Activated CD4-positive, alpha-beta memory T cell treated with anti-CD3 and anti-CD28 coated beads, Interleukin-2, amount 10 ng/mL, durations not matched to agents 7 days and 5 days (primary cell): ENCODE data around the gene B9D2. TPM values are rescaled to one million over a fixed set of nuclear protein-coding genes. Genes with fewer than 3 reads are reported as not detected.

Source experiments
- CTCF ChIA-PET: fragments of 350-600 bp; sonication (Branson Sonifier 250); formaldehyde crosslinking; loops from one replicate; lab custom pipeline; 2021; ENCODE audit warnings: antibody characterized with exemption, inconsistent platforms; lab: Charles Lee
- POLR2A ChIA-PET: fragments of 350-600 bp; sonication (Branson Sonifier 250); formaldehyde crosslinking; loops from one replicate; lab custom pipeline; 2021; ENCODE audit warnings: antibody characterized with exemption; lab: Charles Lee
- DNase-seq: peaks from one replicate; pipeline ENCODE4 v3.0.0-alpha.2; 2020
- H3K27ac Mint-ChIP-seq: one replicate; pipeline ENCODE4 v1.8.0; 2021; ENCODE audit warnings: mild to moderate bottlenecking, mixed read lengths
- H3K27me3 Mint-ChIP-seq: one replicate; pipeline ENCODE4 v1.8.0; 2021; ENCODE audit warnings: mixed read lengths
- H3K36me3 Mint-ChIP-seq: one replicate; pipeline ENCODE4 v1.8.0; 2021; ENCODE audit warnings: low read depth, mixed read lengths
- H3K4me1 Mint-ChIP-seq: one replicate; pipeline ENCODE4 v1.8.0; 2021; ENCODE audit warnings: mixed read lengths
- H3K4me3 Mint-ChIP-seq: one replicate; pipeline ENCODE4 v1.8.0; 2021; ENCODE audit warnings: mild to moderate bottlenecking, mixed read lengths
- H3K9me3 Mint-ChIP-seq: one replicate; pipeline ENCODE4 v1.8.0; 2021; ENCODE audit warnings: mixed read lengths
- total RNA-seq, 2 experiments: library from RNA; stranded (reverse); gene quantifications; one replicate each; pipeline ENCODE4 v1.2.3, GENCODE V29; 2021

Gene B9D2
- total RNA-seq, 2 experiments from 2014 or later: 10.8 to 11.2 TPM

DNA sequence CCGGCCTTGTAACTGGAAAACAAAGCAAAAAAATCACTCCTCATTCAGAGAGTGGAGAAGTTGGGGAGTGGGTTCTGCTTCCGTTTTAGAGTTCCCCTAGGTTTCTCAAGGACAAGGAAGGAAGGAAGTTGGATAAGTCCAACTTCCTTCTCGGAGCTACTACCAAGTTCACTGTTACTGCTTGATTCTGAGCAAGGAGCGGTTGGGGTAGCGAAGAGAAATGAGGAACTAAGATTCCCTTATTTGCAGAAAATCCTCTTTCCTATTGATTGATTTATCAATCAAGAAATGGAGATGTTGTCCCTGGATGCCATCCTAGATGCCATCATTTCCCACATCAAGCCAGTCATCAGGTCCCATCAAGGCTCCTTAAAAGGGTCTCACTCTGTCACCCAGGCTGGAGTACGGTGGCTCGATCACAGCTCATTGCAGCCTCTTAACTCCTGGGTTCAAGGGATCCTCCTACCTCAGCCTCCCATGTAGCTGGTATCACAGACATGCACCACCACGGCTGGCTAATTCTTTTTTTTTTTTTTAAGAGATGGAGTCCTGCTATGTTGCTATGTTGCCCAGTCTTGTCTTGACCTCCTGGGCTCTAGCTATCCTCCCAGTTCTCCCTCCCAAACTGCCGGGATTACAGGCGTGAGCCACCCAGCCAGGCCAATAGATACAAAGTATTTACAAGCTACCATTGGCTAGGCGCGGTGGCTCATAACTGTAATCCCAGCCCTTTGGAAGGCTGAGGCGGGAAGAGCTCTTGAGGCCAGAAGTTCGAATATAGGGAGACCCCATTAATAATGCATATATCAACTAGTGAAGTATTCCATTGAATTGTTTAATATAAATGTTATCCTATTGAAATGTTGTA, 809 bp upstream of the B9D2 start:
- peaks cover 40% of the 10 kb centered on the region for H3K4me1 Mint-ChIP-seq
- H3K4me3 Mint-ChIP-seq: peak overlapping the region; percentile 87
- no peaks in the 10 kb centered on the region for H3K27me3 Mint-ChIP-seq
- peak overlapping the region; percentile 93 for H3K27ac Mint-ChIP-seq
- POLR2A ChIA-PET: interaction anchor here (0.9 to 4.0 kb wide), 16 partner anchors 11 to 521 kb away, joined by 3 to 82 read pairs (median 4); partner anchors contain the start of genes BCKDHA, DMAC2, EXOSC5 and HNRNPUL1
- peaks cover 9% of the 10 kb centered on the region for H3K36me3 Mint-ChIP-seq
- H3K9me3 Mint-ChIP-seq: no peaks in the 10 kb centered on the region
- CTCF ChIA-PET: interaction anchor here (0.8 to 7.5 kb wide), 17 partner anchors 11 to 566 kb away, joined by 3 to 81 read pairs (median 5); partner anchors contain the start of genes B3GNT8, DMAC2, EGLN2 and EXOSC5
- DNase-seq: no peak

DNA sequence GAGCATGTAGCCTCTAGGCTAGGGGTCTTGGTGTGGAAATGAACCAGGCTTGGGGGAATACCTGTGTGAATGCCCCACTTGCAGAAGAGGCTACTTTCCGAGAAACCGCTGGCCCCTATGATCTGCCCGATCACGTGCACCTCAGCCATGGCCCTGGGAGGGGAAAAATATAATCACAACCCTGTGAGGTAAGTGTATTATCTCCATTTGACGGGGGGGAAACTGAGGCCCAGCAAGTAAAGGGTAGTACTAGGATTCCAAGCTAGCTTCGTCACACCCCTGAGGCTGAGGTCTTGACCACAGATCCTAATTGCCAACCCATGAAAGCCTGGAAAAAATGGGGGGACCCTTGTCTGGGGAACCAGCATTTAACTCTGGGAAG, 587 bp downstream of the B9D2 start:
- CTCF ChIA-PET: interaction anchor here (0.6 to 7.5 kb wide), 12 partner anchors 9 to 207 kb away, joined by 4 to 81 read pairs (median 6); partner anchors contain the start of genes DMAC2, HNRNPUL1 and TGFB1
- POLR2A ChIA-PET: interaction anchor here (0.9 to 4.0 kb wide), 15 partner anchors 10 to 522 kb away, joined by 3 to 82 read pairs (median 4); partner anchors contain the start of genes BCKDHA, DMAC2, EXOSC5 and HNRNPUL1

DNA sequence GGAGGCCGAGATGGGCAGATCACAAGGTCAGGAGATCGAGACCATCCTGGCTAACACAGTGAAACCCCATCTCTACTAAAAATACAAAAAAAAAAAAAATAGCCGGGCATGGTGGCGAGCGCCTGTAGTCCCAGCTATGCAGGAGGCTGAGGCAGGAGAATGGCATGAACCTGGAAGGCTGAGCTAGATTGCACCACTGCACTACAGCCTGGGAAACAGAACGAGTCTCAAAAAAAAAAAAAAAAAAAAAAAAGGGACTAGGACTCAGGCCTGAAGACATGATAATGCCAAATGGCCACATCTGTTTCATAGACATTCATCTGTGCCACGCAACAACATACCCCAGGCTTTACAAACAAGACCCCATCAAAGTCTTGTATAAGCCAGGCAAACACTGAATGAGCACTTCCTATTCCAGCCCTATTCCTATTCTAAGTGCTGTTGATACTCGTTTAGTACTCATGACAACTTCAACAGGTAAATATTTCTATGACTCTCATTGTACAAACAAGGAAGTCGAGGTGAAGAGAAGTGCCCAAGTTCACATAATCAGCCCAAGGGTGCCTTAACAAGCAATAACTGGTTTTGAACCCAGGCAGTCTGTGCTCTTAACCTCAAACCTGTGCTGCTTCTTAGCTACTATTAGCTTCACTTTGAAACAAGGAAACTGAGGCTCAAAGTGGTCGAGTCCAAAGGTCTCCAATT, 1.7 kb downstream of the B9D2 start:
- DNase-seq: no peak
- ChIA-PET CTCF (interaction anchor here (0.6 to 7.5 kb wide), 3 partner anchors 8 to 158 kb away, joined by 3 to 81 read pairs (median 6); partner anchors contain the start of gene TGFB1), POLR2A (interaction anchor here (1.4 to 4.0 kb wide), 2 partner anchors 9 to 15 kb away, joined by 3 to 82 read pairs; partner anchors contain the start of gene TGFB1)
- peaks cover 10% of the 10 kb centered on the region for H3K36me3 Mint-ChIP-seq
- H3K4me1 Mint-ChIP-seq: peaks cover 50% of the 10 kb centered on the region
- H3K4me3 Mint-ChIP-seq: peak overlapping the region; percentile 87
- no peaks in the 10 kb centered on the region for H3K27me3 Mint-ChIP-seq
- peak overlapping the region; percentile 93 for H3K27ac Mint-ChIP-seq
- H3K9me3 Mint-ChIP-seq: no peaks in the 10 kb centered on the region

More for the DNA sequence above, 587 bp downstream of the B9D2 start:
- no peaks in the 10 kb centered on the region for H3K9me3 Mint-ChIP-seq
- no peak for DNase-seq
- H3K27me3 Mint-ChIP-seq: no peaks in the 10 kb centered on the region
- H3K36me3 Mint-ChIP-seq: peaks cover 10% of the 10 kb centered on the region
- H3K4me3 Mint-ChIP-seq: peak overlapping the region; percentile 87
- H3K27ac Mint-ChIP-seq: peak overlapping the region; percentile 93
- peaks cover 43% of the 10 kb centered on the region for H3K4me1 Mint-ChIP-seq

DNA sequence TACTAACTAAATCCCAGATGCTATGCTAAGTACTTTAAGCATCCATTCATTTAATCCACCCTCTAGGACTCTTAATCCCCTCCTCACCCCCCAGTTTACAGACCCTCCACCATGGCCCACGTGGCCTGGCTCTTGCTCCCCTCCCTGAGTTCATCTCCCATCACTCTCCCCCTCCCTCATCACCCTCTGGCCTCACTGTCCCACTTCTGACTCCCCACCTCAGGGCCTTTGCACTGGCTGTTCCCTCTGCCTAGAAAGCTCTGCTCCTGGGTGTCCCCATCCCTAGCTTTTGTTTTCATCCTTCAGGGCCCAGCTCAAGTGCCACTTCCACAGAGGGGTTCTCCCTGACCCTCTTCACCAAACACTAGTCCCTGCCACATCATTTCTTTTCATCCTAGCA, 4.2 kb downstream of the B9D2 start:
- H3K4me1 Mint-ChIP-seq: peaks cover 63% of the 10 kb centered on the region

DNA sequence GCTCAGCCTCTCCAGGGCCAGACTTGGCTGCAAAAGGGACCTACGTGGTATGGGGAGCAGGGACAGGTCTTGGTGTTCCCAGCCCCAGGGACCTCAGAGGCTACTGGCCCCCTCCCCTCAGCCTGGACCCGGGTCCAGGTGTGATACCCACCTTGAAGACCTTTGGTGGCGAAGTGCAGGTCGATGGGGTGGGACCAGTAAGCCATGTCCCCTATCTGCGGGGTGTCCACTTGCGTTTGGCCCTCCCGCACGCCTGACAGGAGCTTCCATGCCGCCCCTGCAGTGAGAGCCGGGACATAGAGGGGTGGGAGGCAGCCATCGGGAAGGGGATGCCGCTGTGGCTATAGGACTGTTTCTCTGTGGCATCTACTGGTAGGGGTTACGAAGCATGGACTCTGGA, 6.2 kb downstream of the B9D2 start:
- H3K27me3 Mint-ChIP-seq: no peaks in the 10 kb centered on the region
- H3K4me3 Mint-ChIP-seq: no peak overlapping the region
- ChIA-PET CTCF (interaction anchor here (1.2 to 6.9 kb wide), 3 partner anchors 7 to 49 kb away, joined by 3 to 81 read pairs (median 4); partner anchors contain the start of gene B9D2), POLR2A (interaction anchor here (0.5 to 11.5 kb wide), 5 partner anchors 9 to 189 kb away, joined by 3 to 173 read pairs (median 11); partner anchors contain the start of gene CCDC97)
- peak overlapping the region; percentile 84 for H3K27ac Mint-ChIP-seq
- no peak for DNase-seq
- H3K4me1 Mint-ChIP-seq: peaks cover 56% of the 10 kb centered on the region
- H3K9me3 Mint-ChIP-seq: no peaks in the 10 kb centered on the region
- H3K36me3 Mint-ChIP-seq: peaks cover 13% of the 10 kb centered on the region

More for the DNA sequence above, 4.2 kb downstream of the B9D2 start:
- Mint-ChIP-seq H3K27me3 (no peaks in the 10 kb centered on the region), H3K9me3 (no peaks in the 10 kb centered on the region), H3K4me3 (no peak overlapping the region), H3K36me3 (peaks cover 12% of the 10 kb centered on the region), H3K27ac (peak overlapping the region; percentile 47)
- DNase-seq: no peak
- POLR2A ChIA-PET: no interaction called here
- CTCF ChIA-PET: interaction anchor here (1.1 kb wide), 1 partner anchor 30 kb away, joined by 4 read pairs; no protein-coding TSS in a partner anchor

DNA sequence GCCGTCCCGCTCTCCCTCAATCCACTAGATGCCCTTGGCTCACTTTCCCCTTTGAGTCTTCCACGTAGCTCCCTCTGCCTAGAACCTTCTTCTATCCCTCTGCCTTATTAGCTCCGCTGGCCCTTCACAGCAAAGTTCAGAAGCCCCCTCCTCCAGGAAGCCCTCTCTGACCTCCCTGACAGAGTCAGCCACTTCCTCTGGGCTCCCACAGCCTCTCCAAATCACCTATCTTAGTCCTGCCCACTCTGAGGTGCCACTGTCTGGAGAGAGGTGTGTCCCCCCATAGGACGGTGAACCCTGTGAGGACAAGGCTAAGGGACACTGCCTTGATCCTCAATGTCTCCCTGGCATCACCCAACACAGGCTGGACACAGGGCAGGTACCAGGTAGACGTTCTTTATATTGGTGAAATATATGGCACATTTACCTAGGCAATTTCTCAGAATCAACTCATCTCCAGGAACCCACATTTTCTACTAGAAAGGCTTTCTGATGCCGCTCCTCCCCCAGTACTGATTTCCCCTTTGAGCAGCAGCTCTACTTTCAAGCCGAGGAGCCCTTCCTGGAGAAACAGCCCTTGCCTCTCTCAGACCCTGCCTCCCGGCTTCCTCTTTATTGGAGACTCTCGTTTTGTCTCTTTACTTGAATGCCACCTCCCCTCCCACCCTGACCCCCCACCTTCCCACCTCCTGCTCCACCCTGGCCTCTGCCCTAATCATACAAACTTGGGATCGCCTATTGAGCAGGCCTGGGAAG, 6.8 kb downstream of the B9D2 start:
- Mint-ChIP-seq H3K27me3 (no peaks in the 10 kb centered on the region), H3K9me3 (no peaks in the 10 kb centered on the region), H3K36me3 (peaks cover 16% of the 10 kb centered on the region), H3K4me3 (peak overlapping the region; percentile 16), H3K27ac (peak overlapping the region; percentile 84), H3K4me1 (peaks cover 51% of the 10 kb centered on the region)
- no peak for DNase-seq
- ChIA-PET CTCF (interaction anchor here (1.2 to 6.9 kb wide), 4 partner anchors 8 to 94 kb away, joined by 3 to 81 read pairs (median 8); partner anchors contain the start of gene B9D2), POLR2A (interaction anchor here (0.5 to 11.5 kb wide), 6 partner anchors 9 to 188 kb away, joined by 3 to 173 read pairs (median 8); partner anchors contain the start of genes CCDC97 and TMEM91)

DNA sequence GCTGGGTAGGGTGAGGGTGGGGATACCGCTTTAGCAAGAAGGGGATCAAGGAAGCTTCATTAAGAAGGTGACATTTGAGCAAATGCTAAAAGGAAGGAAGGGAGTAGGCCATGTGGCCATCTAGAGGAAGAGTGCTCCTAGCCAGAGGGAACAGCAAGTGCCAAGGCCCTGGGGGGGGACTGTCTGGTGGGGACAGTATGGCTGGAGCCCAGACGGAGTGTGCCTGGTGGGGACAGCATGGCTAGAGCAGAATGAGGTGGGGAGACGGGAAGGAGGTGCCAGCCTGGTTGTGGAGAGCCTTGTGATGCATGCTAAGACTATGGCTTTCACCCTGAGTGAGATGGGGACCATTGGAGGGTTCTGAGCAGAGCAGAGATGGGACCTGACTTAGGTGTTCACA, 8.1 kb downstream of the B9D2 start:
- H3K27me3 Mint-ChIP-seq: no peaks in the 10 kb centered on the region
- DNase-seq: no peak
- no peak overlapping the region for H3K4me3 Mint-ChIP-seq
- peaks cover 54% of the 10 kb centered on the region for H3K4me1 Mint-ChIP-seq
- H3K36me3 Mint-ChIP-seq: peaks cover 26% of the 10 kb centered on the region
- CTCF ChIA-PET: interaction anchor here (1.0 to 6.9 kb wide), 5 partner anchors 9 to 93 kb away, joined by 3 to 81 read pairs (median 4); partner anchors contain the start of gene B9D2
- peak overlapping the region; percentile 84 for H3K27ac Mint-ChIP-seq
- H3K9me3 Mint-ChIP-seq: no peaks in the 10 kb centered on the region
- POLR2A ChIA-PET: interaction anchor here (0.7 to 11.5 kb wide), 6 partner anchors 9 to 97 kb away, joined by 3 to 173 read pairs (median 16); partner anchors contain the start of genes B9D2 and CCDC97

DNA sequence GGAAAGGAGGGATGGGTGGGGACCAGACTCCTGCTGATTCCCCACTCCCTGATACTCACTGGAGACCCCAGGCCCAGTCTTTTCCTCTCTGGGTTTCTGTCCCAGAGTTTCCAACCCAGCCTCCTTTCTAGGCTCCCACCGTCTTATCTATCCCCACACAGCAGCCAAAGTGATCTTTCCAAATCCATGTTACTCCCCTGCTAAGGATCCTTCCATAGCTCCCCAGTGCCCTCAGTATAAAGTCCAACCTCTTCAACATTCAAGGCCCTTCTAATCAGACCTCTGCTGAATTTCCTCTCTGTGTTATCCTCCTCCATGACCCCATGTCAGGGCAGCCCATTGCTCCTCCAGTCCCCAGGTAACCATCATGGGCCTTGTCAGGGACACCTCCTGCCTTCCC, 8.9 kb downstream of the B9D2 start:
- Mint-ChIP-seq H3K27me3 (no peaks in the 10 kb centered on the region), H3K27ac (peak overlapping the region; percentile 84), H3K4me1 (peaks cover 54% of the 10 kb centered on the region), H3K36me3 (peaks cover 31% of the 10 kb centered on the region), H3K4me3 (peak overlapping the region; percentile 28), H3K9me3 (no peaks in the 10 kb centered on the region)
- POLR2A ChIA-PET: interaction anchor here (0.5 to 11.5 kb wide), 6 partner anchors 9 to 211 kb away, joined by 3 to 173 read pairs (median 16); partner anchors contain the start of genes B9D2 and CCDC97
- DNase-seq: no peak
- CTCF ChIA-PET: interaction anchor here (1.0 to 6.9 kb wide), 4 partner anchors 10 to 92 kb away, joined by 4 to 81 read pairs (median 8); partner anchors contain the start of gene B9D2

DNA sequence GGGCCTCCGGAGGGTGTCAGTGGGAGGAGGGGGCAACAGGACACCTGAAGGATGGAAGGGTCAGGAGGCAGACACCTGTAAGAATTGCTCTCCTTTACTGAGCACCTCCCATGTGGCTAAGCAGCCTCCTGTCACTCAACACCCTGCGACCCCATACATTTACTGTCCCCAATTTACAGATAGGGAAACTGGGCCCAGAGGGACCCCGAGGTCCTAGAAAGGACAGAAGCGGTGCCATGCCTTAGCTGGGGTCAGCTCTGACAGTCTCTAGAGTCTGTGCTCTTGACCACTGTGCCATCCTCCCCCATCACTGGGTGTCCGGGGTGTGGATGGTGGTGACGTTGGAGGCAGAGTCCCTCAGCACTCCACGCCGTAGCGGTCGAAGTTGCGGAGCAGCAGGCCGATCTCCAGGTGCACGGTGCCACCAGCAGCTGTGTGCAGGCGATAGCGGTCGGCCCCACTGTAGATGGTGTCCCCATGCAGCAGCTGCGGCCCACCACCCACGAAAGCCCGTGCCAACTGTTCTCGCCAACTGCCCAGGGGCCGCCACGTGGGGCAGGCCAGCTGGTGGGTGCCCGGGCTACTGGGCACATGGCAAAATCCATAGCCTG, 9.5 kb downstream of the B9D2 start:
- POLR2A ChIA-PET: interaction anchor here (1.6 to 11.5 kb wide), 4 partner anchors 10 to 91 kb away, joined by 11 to 173 read pairs (median 51); partner anchors contain the start of genes B9D2 and CCDC97
- CTCF ChIA-PET: interaction anchor here (1.4 to 6.9 kb wide), 2 partner anchors 10 to 32 kb away, joined by 4 to 81 read pairs; partner anchors contain the start of gene B9D2
- H3K27ac Mint-ChIP-seq: peak overlapping the region; percentile 84

DNA sequence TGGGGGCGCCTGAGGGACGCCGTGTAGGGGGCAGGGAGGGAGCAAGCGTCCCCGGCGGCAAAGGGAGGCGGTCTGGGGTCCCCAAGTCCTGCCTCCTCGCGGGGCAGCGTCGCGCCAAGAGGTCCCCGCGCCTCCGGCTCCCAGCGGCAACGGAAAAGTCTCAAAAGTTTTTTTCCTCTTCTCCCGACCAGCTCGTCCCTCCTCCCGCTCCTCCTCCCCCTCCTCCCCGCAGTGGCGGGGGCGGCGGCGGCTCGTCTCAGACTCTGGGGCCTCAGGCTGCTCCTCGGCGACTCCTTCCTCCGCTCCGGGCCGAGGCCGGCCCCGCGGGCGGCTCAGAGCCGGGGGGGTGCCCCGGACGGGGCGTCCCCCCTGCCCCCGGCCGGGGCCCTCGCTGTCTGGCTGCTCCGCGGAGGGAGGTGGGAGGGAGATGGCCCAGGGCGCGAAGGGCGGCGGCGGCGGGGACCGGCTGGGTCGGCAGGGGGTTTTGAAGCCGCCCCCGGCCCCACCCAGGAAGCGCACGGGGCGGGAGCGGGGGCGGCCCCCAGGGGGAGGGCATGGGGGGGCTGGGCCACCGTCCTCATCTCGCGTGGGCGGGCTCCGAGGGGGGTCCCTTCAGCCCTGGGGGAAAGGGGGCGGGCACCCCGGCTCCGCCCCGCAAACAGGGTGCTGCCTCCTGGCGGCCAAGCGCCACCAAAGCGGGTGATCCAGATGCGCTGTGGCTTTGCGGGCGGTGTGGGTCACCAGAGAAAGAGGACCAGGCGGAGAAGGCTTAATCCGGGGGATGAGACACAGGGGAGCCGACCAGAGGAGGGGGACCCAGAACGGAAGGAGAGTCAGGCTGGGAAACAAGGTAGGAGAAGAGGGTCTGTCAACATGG, 10.2 kb downstream of the B9D2 start, which contains the start of gene TGFB1:
Gene TGFB1 (minus strand): TSS at position 457 of the 877 bp plus-strand sequence. CDS start 878 bp downstream, outside the sequence.
- peak within 1 kb of the TSS; percentile 90 for H3K27ac Mint-ChIP-seq
- ChIA-PET POLR2A (interaction anchor here (0.8 to 11.5 kb wide), 11 partner anchors 9 to 862 kb away, joined by 3 to 173 read pairs (median 8); partner anchors contain the start of genes B9D2, CCDC97 and DMAC2), CTCF (interaction anchor here (1.0 to 6.9 kb wide), 7 partner anchors 11 to 90 kb away, joined by 3 to 81 read pairs (median 6); partner anchors contain the start of genes B9D2 and HNRNPUL1)
- no peaks in the 10 kb centered on the region for H3K27me3 Mint-ChIP-seq
- peak; percentile 93 for DNase-seq
- H3K36me3 Mint-ChIP-seq: peaks cover 38% of the 10 kb centered on the region
- peaks cover 2% of the 10 kb centered on the region for H3K9me3 Mint-ChIP-seq
- H3K4me1 Mint-ChIP-seq: peaks cover 64% of the 10 kb centered on the region
- H3K4me3 Mint-ChIP-seq: peak within 1 kb of the TSS; percentile 97

More for the DNA sequence above, 9.5 kb downstream of the B9D2 start:
- peaks cover 56% of the 10 kb centered on the region for H3K4me1 Mint-ChIP-seq
- DNase-seq: no peak
- no peaks in the 10 kb centered on the region for H3K27me3 Mint-ChIP-seq
- H3K4me3 Mint-ChIP-seq: peak overlapping the region; percentile 97
- no peaks in the 10 kb centered on the region for H3K9me3 Mint-ChIP-seq
- peaks cover 33% of the 10 kb centered on the region for H3K36me3 Mint-ChIP-seq
